H54 (cell line): Measurements from ENCODE around the gene KLHL29.

Experiments used
- DNase-seq: peaks from one replicate; pipeline ENCODE4 v3.0.0; 2011; ENCODE audit warnings: low spot score, mixed read lengths; ENCODE audit not compliant: insufficient read length
- FAIRE-seq: peaks from 3 replicates; lab custom pipeline; 2011; peaks lifted over from hg19 to GRCh38; lab: Jason Lieb, UNC
- POLR2A ChIP-seq: IDR thresholded peaks from 2 replicates; pipeline ENCODE4 v1.6.1; 2011; ENCODE audit warnings: low read depth, mild to moderate bottlenecking, low read length

The KLHL29 gene

GRCh38 chr2:23654756-23655155 is 269.8 kb downstream of the KLHL29 start:
- FAIRE-seq (no peak), DNase-seq (no peak)
- TF ChIP-seq POLR2A: no peak

GRCh38 chr2:23655934-23656596 is 271.1 kb downstream of the KLHL29 start:
- no peak for DNase-seq
- no peak for FAIRE-seq

GRCh38 chr2:23656597-23656973 is 271.6 kb downstream of the KLHL29 start:
- no peak for TF ChIP-seq POLR2A
- DNase-seq: no peak

More at GRCh38 chr2:23655934-23656596, 271.1 kb downstream of the KLHL29 start:
- no peak for TF ChIP-seq POLR2A

GRCh38 chr2:23657371-23657770 is 272.4 kb downstream of the KLHL29 start:
- DNase-seq: no peak
- FAIRE-seq: no peak
- TF ChIP-seq POLR2A: no peak

More at GRCh38 chr2:23656597-23656973, 271.6 kb downstream of the KLHL29 start:
- no peak for FAIRE-seq

GRCh38 chr2:23657934-23658333 is 273.0 kb downstream of the KLHL29 start:
- DNase-seq: no peak
- FAIRE-seq: no peak
- TF ChIP-seq POLR2A: no peak

- no peak for FAIRE-seq
- DNase-seq: no peak
- no peak for TF ChIP-seq POLR2A
Measured at GRCh38 chr2:23658466-23658942, 273.5 kb downstream of the KLHL29 start.

GRCh38 chr2:23659328-23659727 is 274.3 kb downstream of the KLHL29 start:
- no peak for TF ChIP-seq POLR2A
- DNase-seq (no peak), FAIRE-seq (no peak)

- DNase-seq (no peak), FAIRE-seq (no peak)
- TF ChIP-seq POLR2A: no peak
Measured at GRCh38 chr2:23659773-23660172, 274.8 kb downstream of the KLHL29 start.

- no peak for DNase-seq
- FAIRE-seq: no peak
- no peak for TF ChIP-seq POLR2A
Measured at GRCh38 chr2:23660237-23660636, 275.3 kb downstream of the KLHL29 start.

- no peak for FAIRE-seq
- no peak for TF ChIP-seq POLR2A
Measured at GRCh38 chr2:23661276-23662050, 276.5 kb downstream of the KLHL29 start.

GRCh38 chr2:23662466-23662865 is 277.5 kb downstream of the KLHL29 start:
- TF ChIP-seq POLR2A: no peak
- FAIRE-seq (no peak), DNase-seq (no peak)

More at GRCh38 chr2:23661276-23662050, 276.5 kb downstream of the KLHL29 start:
- DNase-seq: no peak

- DNase-seq (no peak), FAIRE-seq (no peak)
- TF ChIP-seq POLR2A: no peak
Measured at GRCh38 chr2:23662941-23663920, 278.3 kb downstream of the KLHL29 start.

- TF ChIP-seq POLR2A: no peak
- no peak for FAIRE-seq
Measured at GRCh38 chr2:23664066-23664788, 279.2 kb downstream of the KLHL29 start.

More at GRCh38 chr2:23664066-23664788, 279.2 kb downstream of the KLHL29 start:
- DNase-seq: no peak
